HepG2 (cell line): ENCODE measurements around the gene UQCR11. TPM values are rescaled to one million over a fixed set of nuclear protein-coding genes. Genes with fewer than 3 reads are reported as not detected.
A peak's percentile ranks its signal among the peaks of the same experiment; 100 is the strongest.

Experiments
- ATAC-seq: fragments of 200-7000 bp; cut with Tn5 transposase; 3 replicates; pipeline ENCODE4 v1.9.1; 2020; ENCODE audit warnings: mild to moderate bottlenecking, moderate library complexity
- BruUV-seq: library from RNA; stranded (reverse); fragments of 400-500 nt; replicated peaks from 2 replicates; lab custom pipeline; 2021; lab: Mats Ljungman, UMichigan
- CTCF ChIA-PET: fragments of 300-600 bp; formaldehyde crosslinking; extraction: SDS; loops from one replicate; lab custom pipeline; 2021; ENCODE audit warnings: low total read pairs, inconsistent platforms, low intra/inter-chr PET ratio; lab: Yijun Ruan, JAX
- POLR2A ChIA-PET: fragments of 350-600 bp; sonication (Branson Sonifier 250); formaldehyde crosslinking; loops from one replicate; lab custom pipeline; 2020; ENCODE audit warnings: antibody characterized with exemption, inconsistent platforms; lab: Yijun Ruan, JAX
- DNase-seq: peaks from one replicate; pipeline ENCODE4 v3.0.0-alpha.2; 2015; ENCODE audit warnings: low spot score
- FAIRE-seq: peaks from 3 replicates; lab custom pipeline; 2011; peaks lifted over from hg19 to GRCh38; lab: Jason Lieb, UNC
- H2AFZ ChIP-seq: one replicate; pipeline ENCODE4 v1.6.1; 2011; ENCODE audit warnings: low read length, inconsistent platforms
- H3K27ac ChIP-seq: fragments of 300-600 bp; 3 replicates; pipeline ENCODE4 v1.8.0; 2011; ENCODE audit warnings: mixed run types, mild to moderate bottlenecking, mixed read lengths, low read length, inconsistent platforms; ENCODE audit not compliant: insufficient read depth; ENCODE audit errors: extremely low read length
- H3K27me3 ChIP-seq, 2 experiments: fragments of 200-600 bp in 1 of 2; 2 replicates in 1 of 2; 3 replicates in 1 of 2; pipeline versions ENCODE4 v1.6.0 to v1.8.0; 2011; ENCODE audit warnings: low read length in 2 of 2, mild to moderate bottlenecking in 2 of 2, moderate library complexity in 2 of 2, inconsistent platforms in 1 of 2; ENCODE audit not compliant: insufficient read depth in 2 of 2, control insufficient read depth in 1 of 2
- H3K36me3 ChIP-seq, 2 experiments: fragments of 200-600 bp in 1 of 2; replicated peaks in 1 of 2; 2 replicates in 1 of 2; 3 replicates in 1 of 2; pipeline versions ENCODE4 v1.5.1 to v1.8.0; 2011; ENCODE audit warnings: low read length in 2 of 2, inconsistent platforms in 1 of 2; ENCODE audit not compliant: insufficient read depth in 2 of 2, control insufficient read depth in 1 of 2
- H3K4me1 ChIP-seq: 2 replicates; pipeline ENCODE4 v1.5.1; 2012; ENCODE audit warnings: low read length, inconsistent platforms; ENCODE audit not compliant: insufficient read depth
- H3K4me2 ChIP-seq: 2 replicates; pipeline ENCODE4 v1.6.0; 2011; ENCODE audit warnings: low read depth, low read length, inconsistent platforms
- H3K4me3 ChIP-seq, 3 experiments: fragments of 200-600 bp in 1 of 3; sonication (generic), shearing (Covaris generic) in 1 of 3; replicated peaks in 1 of 3; 2 replicates each; pipeline ENCODE4 v1.5.1; 2011 to 2016; ENCODE audit warnings: low read length in 3 of 3, inconsistent platforms in 2 of 3, low read depth in 2 of 3, mild to moderate bottlenecking in 2 of 3, control low read depth in 1 of 3, mixed read lengths in 1 of 3; ENCODE audit not compliant: insufficient read depth in 1 of 3
- H3K79me2 ChIP-seq: one replicate; pipeline ENCODE4 v1.6.1; 2011; ENCODE audit warnings: low read length, inconsistent platforms; ENCODE audit not compliant: insufficient read depth
- H3K9ac ChIP-seq: 2 replicates; pipeline ENCODE4 v1.6.0; 2011; ENCODE audit warnings: mild to moderate bottlenecking, low read depth, low read length, inconsistent platforms; ENCODE audit not compliant: insufficient read depth
- H3K9me3 ChIP-seq: 2 replicates; pipeline ENCODE4 v1.5.1; 2012; ENCODE audit warnings: mild to moderate bottlenecking, low read length
- H4K20me1 ChIP-seq: 2 replicates; pipeline ENCODE4 v1.6.0; 2011; ENCODE audit warnings: inconsistent platforms, mild to moderate bottlenecking, low read length, moderate library complexity; ENCODE audit not compliant: insufficient read depth
- AGO2 ChIP-seq: fragments of 200-400 bp; formaldehyde crosslinking; optimal IDR thresholded peaks from 2 replicates; pipeline ENCODE3; 2017; ENCODE audit warnings: mild to moderate bottlenecking, low read depth, low read length, moderate library complexity
- KDM6A ChIP-seq: IDR thresholded peaks from 2 replicates; pipeline ENCODE4 v1.6.1; 2016; ENCODE audit warnings: low read depth
- MEIS1 ChIP-seq: sonication (generic); formaldehyde crosslinking; IDR thresholded peaks from 2 replicates; pipeline ENCODE4 v1.9.0; 2021; ENCODE audit warnings: mild to moderate bottlenecking, missing genetic modification reagents, moderate library complexity, borderline replicate concordance
- MLXIP ChIP-seq: sonication (generic); formaldehyde crosslinking; IDR thresholded peaks from 2 replicates; pipeline ENCODE4 v1.9.0; 2021; ENCODE audit warnings: missing genetic modification reagents, borderline replicate concordance
- ZNF256 ChIP-seq: sonication (generic); formaldehyde crosslinking; conservative IDR thresholded peaks from 2 replicates; pipeline ENCODE4 v1.4.0; 2020; ENCODE audit warnings: missing genetic modification reagents
- ZNF367 ChIP-seq: sonication (generic); formaldehyde crosslinking; IDR thresholded peaks from 2 replicates; pipeline ENCODE4 v1.4.0; 2020; ENCODE audit warnings: missing genetic modification reagents, borderline replicate concordance
- WGBS: methylation state at CpG from one replicate; pipeline ENCODE4 v1.1.6; 2017; ENCODE audit warnings: low lambda C conversion rate; 5-methylcytosine and 5-hydroxymethylcytosine counted together
- in situ Hi-C: cut with HindIII; loops from 2 replicates; pipeline ENCODE4 v1.10.0; 2017; ENCODE audit warnings: low pct_unique_long_range_greater_than_20kb; ENCODE audit not compliant: extremely low pct_ligation_motif_present
- intact Hi-C: fragments of 100-400 bp; cut with micrococcal nuclease; formaldehyde crosslinking; loops from one replicate; pipeline ENCODE4 v1.10.0; 2022; ENCODE audit not compliant: unreplicated experiment
- polyA plus RNA-seq, 8 experiments: library from polyadenylated mRNA; depleted of rRNA in 3 of 8; stranded (reverse) in 7 of 8; unstranded in 1 of 8; fragments of >200 nt; fragmentation: Illumina TruSeq in 4 of 8; extraction: Trizol in 4 of 8; gene quantifications; 2 replicates each; pipeline versions ENCODE4 v1.2.1 to v1.2.3, GENCODE V29; 2011 to 2016; ENCODE audit warnings: low read depth in 4 of 8, missing spikeins in 1 of 8, mixed read lengths in 1 of 8; ENCODE audit not compliant: insufficient read depth in 1 of 8
- total RNA-seq, 5 experiments: library from RNA; depleted of rRNA; stranded (reverse); fragments of >200 nt; fragmentation: Illumina TruSeq; extraction: Trizol; gene quantifications; 2 replicates each; pipeline ENCODE4 v1.2.3, GENCODE V29; 2016; ENCODE audit warnings: low read depth in 1 of 5

The UQCR11 gene
- total and polyA plus RNA-seq, 2 of the 13 experiments (the other 11 are each of a cell fraction or from before 2014, with no cell fraction given) = 125 to 214 TPM

- TF ChIP-seq KDM6A (CRISPR knock-in tag) = no peak
- TF ChIP-seq, all 625 proteins: peak for 7
These were observed 19.2 kb upstream of the UQCR11 start (continued) for GRCh38 chr19:1624458-1624857.

- Histone ChIP-seq H2AFZ (no peak overlapping the region), H3K79me2 (no peaks in the 10 kb centered on the region)
- BruUV-seq = no TSS peak
- TF ChIP-seq ZNF256 (CRISPR knock-in tag) (no peak), MLXIP (CRISPR knock-in tag) (no peak)
- TF ChIP-seq, all 625 proteins: peak for 0
- no peak for FAIRE-seq
- intact Hi-C loops (no loop called here), in situ Hi-C loops (no loop called here)
- no peaks in the 10 kb centered on the region for H3K9me3 ChIP-seq
- ATAC-seq = no peak
- no peak overlapping the region for H3K4me2 ChIP-seq
- POLR2A ChIA-PET = no interaction called here
- H3K4me1 ChIP-seq = no peaks in the 10 kb centered on the region
- peaks cover 18 to 37% of the 10 kb centered on the region in 2 experiments; a peak in 3 of 5 replicates for H3K36me3 ChIP-seq
- no peak overlapping the region for H3K9ac ChIP-seq
- H4K20me1 ChIP-seq = no peaks in the 10 kb centered on the region
- H3K4me3 ChIP-seq = no peak overlapping the region
- H3K27ac ChIP-seq = no peak overlapping the region
- 96% methylated on average over 5 of the region's 5 CpGs for WGBS
- H3K27me3 ChIP-seq = no peaks in the 10 kb centered on the region
- no peak for DNase-seq
- CTCF ChIA-PET = no interaction called here
These were observed 17.3 kb upstream of the UQCR11 start for GRCh38 chr19:1622541-1622940.

GRCh38 chr19:1622007-1622406, 16.7 kb upstream of the UQCR11 start:
- TF ChIP-seq MEIS1 (CRISPR knock-in tag) = no peak
- TF ChIP-seq AGO2 = peak; percentile 73
- TF ChIP-seq ZNF367 (CRISPR knock-in tag) = no peak
- BruUV-seq = no TSS peak
- Histone ChIP-seq H3K27me3 (no peaks in the 10 kb centered on the region), H3K9ac (no peak overlapping the region), H3K79me2 (no peaks in the 10 kb centered on the region), H3K4me2 (no peak overlapping the region), H3K4me1 (no peaks in the 10 kb centered on the region), H4K20me1 (no peaks in the 10 kb centered on the region), H3K36me3 (peaks cover 19 to 42% of the 10 kb centered on the region in 2 experiments; a peak in 4 of 5 replicates), H3K27ac (no peak overlapping the region), H3K9me3 (no peaks in the 10 kb centered on the region), H3K4me3 (no peak overlapping the region), H2AFZ (no peak overlapping the region)
- WGBS = 100% methylated on average over 2 of the region's 23 CpGs
- POLR2A ChIA-PET = no interaction called here
- ATAC-seq (no peak), FAIRE-seq (no peak), DNase-seq (no peak)
- intact Hi-C loops = no loop called here
- in situ Hi-C loops = no loop called here
- CTCF ChIA-PET = no interaction called here
